IPS DF 19.7 (cell line): Measurements from ENCODE around the gene AAMDC.
"Not testable (repeated sequence)": the region's sequence is repeated elsewhere in the genome, so short reads cannot be mapped to it uniquely, and the experiment has no call there.

Experiments
- DNase-seq: peaks from one replicate; pipeline ENCODE4 v3.0.0-alpha.2; 2013; ENCODE audit warnings: low read depth, low spot score

Gene AAMDC

DNA sequence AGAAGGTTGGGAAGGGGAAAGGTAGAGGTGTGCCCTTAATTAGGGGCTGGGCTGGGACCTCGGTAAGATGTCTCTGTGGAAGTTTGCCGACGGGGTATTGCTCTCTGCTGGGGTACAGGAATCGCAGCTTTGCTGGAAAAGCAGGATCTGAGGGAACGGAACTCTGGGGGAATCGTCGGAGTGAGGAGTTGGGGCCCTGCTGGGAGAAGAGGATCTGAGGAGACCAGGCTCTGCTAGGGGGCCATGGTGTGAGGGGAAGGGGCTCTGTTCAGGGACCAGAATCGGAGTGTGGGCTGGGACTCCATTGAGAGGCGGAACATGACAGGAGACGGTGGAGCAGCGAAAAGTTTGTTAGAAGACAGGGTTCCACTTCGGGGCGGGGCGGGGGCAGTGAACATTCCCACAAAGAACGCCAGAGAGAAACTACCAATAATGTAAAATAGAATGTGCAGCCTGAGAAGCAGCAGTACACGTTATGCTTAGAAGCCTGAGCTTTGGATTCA is 456 bp downstream of the AAMDC start:
- no peak for DNase-seq

DNA sequence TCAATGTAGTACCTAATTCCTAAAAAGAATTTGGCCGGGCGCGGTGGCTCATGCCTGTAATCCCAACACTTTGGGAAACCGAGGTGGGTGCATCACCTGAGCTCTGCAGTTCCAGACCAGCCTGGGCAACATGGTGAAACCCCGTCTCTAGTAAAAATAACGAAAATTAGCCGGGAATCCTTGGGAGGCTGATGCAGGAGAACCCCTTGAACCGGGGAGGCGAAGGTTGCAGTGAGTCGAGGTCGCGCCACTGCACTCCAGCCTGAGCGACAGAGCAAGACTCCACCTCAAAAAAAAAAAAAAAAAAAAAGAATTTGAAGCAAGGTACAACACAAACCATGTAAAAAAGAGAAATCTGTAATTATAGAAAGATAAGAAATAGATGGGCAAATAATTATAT is 1.2 kb downstream of the AAMDC start:
- DNase-seq, result not testable (repeated sequence)

DNA sequence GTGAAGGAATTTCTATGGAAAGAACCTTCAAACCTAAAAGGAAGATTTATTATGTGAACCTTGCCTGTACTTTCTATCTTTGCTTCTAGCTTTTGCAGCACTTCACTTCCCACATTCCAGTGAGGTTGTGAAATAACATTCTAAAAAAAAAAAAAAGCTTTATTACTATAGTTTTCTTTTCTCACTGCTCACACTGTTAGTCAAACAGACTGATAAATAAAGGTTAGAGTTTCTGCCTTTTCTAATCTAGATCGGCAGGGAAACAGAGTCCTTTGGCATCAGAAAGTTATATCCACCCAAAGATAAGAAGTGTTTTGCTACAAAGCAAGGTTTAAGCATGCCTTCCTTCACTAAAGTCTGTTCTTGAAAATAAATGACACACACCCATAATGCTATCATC is 2.8 kb downstream of the AAMDC start:
- DNase-seq, result no peak

DNA sequence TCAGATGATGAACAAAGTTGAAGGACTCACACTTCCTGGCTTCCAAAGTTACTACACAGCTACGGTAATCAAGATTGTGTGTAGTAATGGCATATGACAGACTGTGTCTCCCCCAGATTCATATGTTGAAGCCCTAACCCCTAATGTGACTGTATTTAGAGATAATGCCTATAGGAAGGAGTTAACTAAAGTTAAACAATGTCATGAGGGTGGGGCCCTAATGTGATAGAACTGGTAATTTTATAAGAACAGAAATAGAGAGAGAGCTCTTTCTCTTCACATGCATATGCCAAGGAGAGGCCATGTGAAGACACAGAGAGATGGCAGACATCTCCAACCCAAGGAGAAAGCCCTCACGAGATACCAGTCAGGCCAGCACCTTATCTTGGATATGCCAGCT is 8.0 kb downstream of the AAMDC start:
- no peak for DNase-seq

DNA sequence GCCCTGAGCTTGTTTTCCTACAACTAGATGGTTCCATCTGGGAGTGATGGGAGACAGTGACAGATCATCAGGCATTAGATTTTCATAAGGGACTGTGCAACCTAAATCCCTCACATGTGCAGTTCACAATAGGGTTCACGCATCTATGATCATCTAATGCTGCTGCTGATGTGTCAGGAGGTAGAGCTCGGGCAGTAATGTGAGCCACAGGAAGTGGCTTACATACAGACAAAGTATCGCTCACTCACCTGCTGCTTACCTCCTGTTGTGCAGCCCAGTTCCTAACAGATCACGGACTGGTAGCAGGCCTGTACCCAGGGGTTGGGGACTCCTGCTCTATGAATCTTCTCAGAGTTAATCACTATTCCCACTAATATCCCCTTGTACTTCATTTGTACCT is 12.4 kb downstream of the AAMDC start:
- DNase-seq, result no peak

DNA sequence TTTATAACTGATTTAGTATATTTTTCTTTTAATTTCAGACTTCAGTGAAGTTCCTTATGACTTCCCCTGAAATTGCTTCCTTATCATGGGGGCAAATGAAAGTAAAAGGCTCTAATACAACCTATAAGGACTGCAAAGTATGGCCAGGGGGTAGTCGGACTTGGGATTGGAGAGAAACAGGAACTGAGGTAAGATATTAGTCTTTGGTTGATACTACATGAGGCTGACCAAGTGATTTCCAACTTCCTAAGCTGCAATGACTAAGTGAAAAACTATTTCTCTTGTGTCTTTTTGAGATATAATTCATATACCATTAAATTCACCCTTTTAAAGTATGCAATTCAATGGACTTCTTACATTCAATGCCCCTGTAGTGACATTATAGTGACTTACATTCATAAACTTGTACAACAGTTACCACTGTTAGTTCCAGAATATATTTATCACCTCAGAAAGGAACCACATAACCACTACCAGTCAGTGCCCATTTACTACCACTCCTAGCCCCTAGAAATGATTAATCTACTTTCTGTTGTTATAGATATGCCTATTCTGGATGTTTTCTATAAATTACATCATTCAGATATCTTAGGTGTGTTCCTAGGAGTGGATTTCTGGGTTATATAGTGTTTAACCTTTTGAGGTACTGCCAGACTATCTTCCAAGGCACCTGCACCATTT is 21.6 kb downstream of the AAMDC start:
- no peak for DNase-seq

DNA sequence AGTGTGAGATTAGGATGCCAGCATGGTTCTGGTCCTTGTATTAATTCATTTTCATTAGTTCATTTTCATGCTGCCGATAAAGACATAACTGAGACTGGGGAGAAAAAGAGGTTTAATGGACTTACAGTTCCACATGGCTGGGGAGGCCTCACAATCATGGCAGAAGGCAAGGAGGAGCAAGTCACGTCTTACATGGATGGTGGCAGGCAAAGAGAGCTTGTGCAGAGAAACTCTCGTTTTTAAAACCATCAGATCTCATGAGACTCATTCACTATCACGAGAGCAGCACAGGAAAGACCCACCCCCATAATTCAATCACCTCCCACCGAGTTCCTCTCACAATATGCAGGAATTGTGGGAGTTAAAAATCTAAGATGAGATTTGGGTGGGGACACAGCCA is 22.8 kb downstream of the AAMDC start:
- DNase-seq, result not testable (repeated sequence)

DNA sequence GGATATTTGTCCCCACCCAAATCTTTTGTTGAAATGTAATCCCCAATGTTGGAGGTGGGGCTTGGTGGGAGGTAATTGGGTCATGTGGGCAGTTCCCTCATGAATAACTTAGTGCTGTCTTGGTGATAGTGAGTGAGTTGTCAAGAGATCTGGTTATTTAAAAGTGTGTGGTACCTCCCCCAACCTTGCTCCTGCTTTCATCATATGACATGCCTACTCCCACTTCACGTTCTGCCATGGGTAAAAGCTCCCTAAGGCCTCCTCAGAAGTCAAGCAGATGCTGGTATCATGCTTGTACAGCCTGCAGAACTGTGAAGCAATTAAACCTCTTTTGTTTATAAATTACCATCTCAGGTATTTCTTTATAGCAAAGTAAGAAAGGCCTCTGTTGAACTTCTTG is 30.6 kb downstream of the AAMDC start:
- no peak for DNase-seq

DNA sequence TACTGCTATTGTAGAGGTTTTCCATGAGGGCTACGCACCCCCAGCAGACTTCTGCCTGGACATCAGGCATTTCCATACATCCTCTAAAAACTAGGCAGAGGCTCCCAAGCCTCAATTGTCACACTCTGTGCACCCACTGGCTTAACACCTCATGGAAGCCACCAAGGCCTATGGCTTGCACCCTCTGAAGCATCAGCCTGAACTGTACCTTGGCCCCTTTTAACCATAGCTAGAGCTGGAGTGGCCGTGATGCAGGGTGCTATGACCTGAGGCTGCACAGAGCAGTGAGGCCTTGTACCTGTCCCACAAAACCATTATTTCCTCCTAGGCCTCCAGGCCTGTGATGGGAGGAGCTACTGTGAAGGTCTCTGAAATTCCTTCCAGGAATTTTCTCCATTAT is 33.9 kb downstream of the AAMDC start:
- no peak for DNase-seq

DNA sequence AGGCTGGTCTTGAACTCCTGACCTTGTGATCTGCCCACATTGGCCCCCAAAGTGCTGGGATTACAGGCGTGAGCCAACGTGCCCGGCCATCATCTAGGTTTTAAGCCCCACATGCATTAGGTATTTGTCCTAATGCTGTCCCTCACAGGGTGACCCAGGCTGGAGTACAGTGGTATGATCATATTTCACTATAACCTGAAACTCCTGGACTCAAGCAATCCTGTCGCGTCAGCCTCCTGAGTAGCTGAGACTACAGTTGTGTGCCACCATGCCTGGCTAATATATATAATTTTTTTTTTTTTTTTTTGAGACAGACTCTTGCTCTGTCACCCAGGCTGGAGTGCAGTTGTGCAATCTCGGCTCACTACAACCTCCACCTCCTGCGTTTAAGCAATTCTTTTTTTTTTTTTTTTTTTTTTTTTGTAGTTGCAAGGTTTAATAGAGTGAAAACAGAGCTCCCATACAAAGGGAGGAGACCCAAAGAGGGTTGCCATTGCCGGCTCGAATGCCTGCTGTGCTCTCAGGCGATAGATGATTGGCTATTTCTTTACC is 37.0 kb downstream of the AAMDC start:
- not testable (repeated sequence) for DNase-seq

DNA sequence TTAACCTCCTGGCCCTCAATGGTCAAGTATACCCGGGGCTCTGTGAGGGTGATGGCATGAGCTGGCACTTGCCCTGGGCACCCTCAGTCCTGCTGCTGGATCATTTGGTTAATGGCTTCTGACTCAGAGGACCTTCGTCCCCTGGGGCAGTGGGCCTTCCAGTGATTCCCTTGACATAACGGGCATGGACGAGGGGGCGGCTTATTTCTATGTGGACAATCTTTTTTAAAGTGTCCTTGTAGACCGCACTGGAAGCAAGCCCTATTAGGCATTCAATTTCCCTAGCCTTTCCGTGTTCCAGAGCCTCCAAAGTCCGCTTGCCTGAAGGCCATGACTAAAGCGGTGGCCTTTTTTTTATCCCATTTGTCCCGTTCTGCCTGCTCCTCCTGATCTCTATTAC is 40.5 kb downstream of the AAMDC start:
- DNase-seq, result not testable (repeated sequence)

DNA sequence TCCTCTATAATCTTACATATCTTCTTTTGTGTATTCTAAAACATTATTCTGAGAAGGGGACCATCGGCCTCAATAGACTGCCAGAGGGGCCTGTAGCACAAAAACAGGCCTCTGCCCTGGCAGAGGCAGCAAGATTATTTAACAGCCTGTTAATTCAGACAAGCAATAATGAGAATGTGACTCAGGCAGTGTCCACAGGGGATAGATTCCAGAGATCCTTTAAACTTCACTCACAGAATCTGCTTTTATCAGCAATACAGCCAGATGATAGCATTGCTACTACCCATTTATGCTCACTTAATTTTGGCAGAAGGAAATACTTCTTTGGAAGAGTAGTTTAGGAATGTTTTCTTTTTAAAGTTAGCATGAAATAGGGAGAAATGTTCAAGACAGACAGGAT is 44.9 kb downstream of the AAMDC start:
- no peak for DNase-seq

DNA sequence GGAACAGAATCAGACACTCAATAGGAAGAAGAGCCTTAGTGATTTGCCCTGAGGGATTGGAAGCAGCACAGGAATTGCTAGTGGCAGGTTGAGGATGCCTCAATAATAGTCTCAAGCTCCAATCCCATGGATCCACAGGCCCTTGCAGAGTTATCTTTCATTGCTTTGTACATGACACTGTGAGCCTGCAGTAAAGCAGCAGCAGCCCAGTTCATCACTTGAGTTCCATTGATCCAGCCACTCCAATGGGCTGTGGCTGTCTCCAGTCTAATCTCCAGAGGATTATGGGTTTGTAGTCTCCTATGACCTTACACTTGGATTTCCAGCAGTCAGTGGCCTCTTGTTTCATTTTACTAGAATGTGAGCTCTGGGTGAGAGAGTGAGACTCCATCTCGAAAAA is 45.4 kb downstream of the AAMDC start:
- no peak for DNase-seq

DNA sequence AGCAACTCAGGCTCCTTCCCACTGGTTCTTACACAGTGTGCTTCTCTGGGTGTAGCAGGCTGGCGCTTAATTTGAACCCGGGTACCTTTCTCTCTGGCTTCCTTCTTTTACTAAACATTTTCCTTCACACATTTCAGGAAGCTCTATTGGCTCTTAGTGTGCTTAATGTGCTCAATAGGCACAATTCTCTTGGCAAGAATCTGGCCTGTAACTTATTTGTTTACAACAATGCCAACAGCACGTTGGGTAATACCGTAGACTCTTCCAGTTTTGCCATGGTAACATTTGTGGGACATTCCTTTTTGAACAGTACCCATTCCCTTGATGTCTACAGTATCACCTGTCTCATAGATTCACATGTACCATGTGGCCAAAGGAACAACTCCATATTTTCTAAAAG is 47.8 kb downstream of the AAMDC start:
- DNase-seq, result no peak

DNA sequence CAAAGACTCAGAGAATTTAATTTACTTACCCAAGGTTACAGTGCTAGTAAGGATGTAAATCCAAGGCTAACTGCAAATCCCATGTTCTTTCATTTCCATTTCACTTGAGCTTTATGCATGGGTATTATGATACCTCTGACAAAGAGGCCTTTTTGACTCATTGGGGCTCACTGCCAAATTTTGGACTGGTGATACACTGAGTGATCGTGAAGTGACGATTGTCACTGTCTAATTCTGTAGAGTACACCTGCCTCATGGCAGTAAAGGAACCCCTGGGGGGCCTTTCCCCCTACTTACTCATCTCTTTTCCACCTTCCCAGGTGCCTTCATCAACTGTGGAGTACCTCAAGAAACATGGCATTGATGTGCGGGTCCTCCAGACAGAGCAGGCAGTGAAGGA is 50.9 kb downstream of the AAMDC start:
- no peak for DNase-seq

DNA sequence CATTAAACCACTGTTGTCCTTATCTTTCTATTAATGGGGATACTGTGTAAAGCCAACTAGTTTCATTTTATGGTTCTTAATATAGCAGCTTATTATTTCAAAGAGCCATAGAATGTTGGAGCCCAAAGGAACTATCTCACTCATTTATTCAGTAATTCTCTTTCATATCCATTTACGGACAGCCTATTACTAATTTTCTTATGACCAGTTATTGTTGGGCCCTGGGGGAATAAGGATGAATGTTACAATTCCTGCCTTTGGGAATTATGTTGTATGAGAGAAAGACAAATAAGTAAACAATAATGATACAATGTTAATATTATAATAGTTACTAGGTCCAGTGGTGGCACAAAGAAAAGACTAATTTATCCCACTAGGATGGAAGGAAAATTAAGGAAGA is 52.4 kb downstream of the AAMDC start:
- DNase-seq, result no peak

DNA sequence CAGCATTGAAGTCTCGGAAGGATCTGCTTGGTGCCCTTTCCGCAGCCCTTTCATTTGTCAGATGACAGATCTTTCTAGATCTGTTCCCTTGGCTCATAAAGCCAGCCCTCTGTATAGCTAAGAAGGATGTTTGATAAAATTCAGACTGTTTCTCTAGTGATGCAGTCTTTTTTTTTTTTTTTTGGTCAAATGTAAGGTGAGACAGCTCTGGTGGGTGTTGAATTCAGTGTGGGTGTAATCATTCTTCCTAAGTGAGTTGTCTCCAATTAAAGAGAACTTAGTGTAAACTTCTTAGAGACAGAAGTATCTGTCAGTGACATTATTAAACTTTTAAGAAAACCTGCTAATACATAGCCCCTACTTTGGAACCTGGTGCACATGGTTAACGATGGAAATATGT is 53.3 kb downstream of the AAMDC start:
- DNase-seq, result no peak

DNA sequence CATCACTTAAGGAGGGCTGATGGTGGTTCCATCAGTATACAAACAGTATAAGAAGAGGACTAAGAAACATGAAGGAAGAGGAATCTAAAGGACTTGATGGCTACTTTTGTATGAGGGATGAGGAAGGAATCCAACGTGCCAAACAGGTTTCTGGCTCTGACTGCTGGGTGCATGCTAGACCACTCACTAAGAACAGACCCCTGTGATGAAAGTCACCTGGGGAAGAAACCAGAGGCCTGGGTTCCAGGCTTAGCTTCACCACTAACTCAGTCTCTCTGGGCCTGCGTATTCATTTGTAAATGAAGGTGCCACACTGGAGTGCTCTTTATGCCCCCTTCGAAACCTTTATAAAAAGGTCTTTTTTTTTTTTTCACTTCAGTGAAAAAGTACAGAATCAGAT is 55.1 kb downstream of the AAMDC start:
- DNase-seq, result peak; percentile 12

DNA sequence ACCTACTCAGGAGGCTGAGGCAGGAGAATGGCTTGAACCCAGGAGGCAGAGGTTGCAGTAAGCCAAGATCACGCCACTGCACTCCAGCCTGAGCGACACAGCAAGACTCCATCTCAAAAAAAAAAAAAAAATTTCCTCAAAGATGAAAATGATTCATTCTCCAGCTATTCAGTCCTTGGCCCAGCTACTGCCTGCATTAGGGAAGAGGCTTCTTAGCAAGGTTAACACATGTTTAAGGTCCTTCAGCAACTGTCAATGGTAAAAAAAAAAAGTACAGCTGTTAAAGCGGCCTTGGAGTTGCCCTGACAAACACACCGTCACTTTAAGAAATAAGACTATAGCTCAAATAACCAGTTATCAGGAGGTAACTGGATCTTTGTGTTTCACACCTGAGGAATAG is 57.3 kb downstream of the AAMDC start:
- not testable (repeated sequence) for DNase-seq

DNA sequence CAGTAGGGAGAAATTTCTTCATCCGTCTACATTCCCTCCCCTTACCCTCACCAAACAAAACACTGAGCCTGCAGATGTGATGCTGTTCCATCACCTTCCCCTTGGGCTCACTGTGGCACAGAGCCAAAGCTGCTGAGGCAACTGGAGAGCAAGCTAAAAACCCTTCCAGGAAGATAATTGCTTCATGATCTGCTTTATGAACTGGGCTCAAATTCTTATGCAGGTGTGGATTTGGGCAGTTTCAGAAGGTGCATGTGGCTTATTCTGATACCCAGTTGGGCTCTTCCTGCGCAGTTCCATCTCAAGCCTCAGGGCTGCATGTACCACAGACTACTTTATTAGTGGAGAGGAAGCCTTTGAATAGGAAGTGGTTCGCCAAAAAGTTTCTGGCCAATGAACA is 58.3 kb downstream of the AAMDC start:
- no peak for DNase-seq

DNA sequence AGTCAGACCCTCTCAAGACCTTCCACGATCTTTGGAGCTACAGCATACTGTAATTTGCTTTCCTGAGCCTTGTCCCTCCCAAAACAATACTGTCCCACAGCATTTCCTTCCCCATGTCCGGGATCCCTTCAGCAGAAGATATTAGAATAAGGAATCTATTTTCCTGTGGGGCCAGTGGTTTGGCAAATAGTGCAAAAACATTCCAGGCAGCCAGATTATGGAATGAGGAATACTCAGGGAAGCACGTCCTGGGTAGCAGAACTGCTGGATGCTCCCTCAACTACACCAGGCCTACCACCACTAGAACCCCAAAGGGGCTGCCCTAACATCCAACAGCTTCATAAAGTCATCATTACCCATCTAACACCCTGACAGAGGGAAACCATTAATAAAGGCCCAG is 61.5 kb downstream of the AAMDC start:
- DNase-seq, result no peak

DNA sequence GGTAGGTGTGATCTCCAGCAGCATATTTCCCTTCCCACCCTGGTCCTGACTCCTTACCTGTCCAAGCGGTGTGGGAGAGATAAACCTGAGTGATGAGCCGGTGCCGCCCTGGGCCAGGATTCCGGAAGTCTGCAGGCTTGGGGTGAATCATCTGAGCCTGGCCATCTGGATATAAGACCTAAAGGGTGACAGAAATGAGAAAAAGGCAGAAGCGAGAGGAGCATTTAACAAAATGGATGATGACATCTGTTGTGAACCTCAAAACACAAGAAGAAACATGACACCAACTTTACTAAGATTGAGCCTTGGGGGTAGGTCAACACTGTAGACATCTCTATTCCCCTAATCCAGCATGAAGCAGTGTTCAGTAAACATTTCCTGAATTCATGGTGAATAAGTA is 62.8 kb downstream of the AAMDC start:
- no peak for DNase-seq

DNA sequence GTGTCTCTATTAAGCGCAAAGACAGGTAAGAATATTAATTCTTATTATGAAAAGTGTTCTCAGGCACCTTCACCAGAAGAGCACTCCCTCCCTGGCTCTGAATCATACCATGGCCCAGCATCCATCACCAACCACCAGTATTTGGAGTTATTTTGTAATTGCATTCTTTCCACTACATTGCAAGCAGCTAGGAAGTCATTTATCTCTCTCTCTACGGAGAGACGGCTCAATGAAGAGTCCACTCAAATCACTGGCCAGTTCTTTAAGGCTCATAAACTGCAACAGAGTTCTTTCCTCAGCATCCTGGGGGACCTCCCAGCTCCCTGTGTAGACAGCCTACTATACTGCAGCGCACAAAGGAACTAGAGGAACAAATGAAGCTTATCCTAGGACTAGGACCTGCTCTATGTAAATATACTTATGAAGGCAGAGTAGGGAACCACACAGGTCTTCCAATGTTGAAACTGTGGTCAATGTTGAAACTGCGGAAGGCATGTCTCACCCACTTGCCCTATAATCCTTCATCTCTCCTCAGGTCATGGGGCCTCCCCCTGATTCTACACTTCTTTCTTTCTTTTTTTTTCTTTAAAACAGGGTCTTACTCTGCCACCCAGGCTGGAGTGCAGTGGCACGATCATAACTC is 63.4 kb downstream of the AAMDC start:
- no peak for DNase-seq
